NCI-H2196 treated with DMSO at 0.1 percent for 48 hours (cell line): ENCODE results near the gene COPS2.
"Not testable (repeated sequence)": the region's sequence is repeated elsewhere in the genome, so short reads cannot be mapped to it uniquely, and the experiment has no call there.

ENCODE experiments used
- DNase-seq: peaks from one replicate; lab custom pipeline; 2025; ENCODE audit not compliant: unreplicated experiment; lab: John Stamatoyannopoulos, UW

The COPS2 gene

DNA sequence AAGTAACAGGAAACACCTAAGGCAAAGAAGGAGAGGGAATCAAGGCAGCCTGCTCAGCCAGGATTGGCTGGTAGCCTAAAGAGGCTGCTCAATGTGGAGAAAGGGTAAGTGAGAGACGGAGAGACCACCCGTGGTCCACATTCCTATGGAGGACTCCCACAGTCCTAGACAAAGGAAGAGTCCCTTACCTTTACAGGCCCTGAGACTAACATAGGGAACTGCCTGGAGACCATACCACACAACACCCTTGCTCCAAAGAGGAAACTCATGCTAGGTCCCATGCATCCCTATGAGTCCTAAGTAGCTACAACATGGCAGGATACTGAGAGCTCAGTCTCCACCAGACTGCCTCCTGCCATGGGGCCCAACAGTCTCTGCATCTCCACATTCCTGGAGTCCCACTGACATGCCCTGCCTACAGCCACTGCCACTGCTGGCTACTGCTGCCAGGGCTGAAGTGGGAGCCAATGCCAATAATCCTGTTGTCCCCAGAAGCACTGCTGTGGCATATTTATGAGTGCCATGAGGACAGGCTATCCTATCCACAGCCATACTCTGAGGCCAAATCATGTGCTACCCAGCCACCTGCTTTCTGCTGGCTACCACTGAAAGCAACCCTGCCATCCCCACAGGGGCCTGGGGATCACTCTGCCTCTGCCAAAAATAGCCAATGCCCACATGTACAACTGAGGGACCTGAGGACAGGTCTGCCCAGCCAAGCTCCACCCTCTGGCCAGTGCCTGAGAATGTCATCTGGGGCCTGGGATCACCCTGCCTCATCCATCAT is 45.0 kb downstream of the COPS2 start:
- no peak for DNase-seq

DNA sequence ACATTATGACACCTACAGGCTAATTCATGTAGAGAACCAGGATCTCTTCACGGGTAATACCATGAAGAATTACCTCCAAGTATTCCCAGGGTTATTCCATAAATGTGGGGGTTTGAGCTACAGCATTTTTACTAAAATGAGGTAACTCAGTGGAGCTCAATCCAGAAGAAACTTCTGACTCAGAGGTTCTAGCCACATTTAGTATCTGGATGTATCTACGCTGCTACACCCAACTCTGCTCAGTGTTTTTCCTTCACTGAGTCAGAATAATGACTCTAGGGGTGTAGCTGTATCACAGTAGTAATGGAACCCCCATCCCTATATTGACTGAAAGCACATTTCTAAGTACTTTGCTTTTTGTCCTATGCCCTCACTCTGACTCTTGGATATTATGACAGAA is 52.4 kb downstream of the COPS2 start:
- DNase-seq: no peak

DNA sequence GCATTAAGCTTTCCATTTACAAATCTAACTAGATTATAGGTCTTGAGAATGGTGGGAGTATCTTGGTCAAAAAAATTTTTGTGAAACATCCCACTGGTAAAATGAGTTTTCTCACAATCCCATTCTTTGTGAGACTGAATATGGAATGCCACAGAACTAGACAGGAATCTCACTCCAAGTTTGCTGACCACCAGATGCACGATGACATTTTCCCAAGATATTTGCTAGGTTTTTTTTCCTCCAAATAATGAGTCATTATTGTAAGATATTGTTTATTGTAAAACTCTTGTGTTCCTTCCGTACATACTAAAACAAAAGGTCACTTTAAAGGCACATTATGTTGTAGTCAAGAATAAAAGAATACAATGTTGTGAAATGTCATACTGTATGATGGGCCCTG is 53.9 kb downstream of the COPS2 start:
- no peak for DNase-seq

DNA sequence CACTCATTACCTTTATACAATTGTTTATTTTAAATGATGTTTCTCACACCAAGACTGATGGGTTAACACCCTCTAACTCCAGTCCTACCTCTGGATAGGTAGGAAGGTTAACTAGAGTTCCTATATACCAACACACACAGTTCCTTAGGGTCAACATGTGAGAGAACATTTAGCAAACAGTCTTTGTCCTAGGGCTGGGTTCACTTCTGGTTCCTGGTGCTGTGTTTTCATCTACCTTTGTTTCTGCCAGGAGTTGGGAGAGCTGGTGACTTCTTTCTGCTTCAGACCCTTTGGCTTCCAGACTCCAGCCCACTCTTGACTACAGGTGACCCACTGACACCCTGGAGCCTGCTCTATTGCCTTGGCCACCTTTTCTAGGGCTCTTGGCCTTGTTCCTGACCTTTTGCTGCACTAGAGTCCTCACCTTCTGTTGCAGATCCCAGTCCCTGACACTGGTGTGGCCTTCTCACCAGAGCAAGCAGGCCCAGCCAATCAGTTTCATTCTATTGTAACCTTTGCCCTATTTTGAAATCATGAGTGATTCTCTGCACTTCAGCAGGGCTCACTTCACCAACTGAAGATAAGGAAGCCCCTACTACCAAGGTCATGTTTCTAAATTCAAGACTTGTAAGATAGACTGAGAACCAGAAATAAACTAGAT is 59.2 kb downstream of the COPS2 start:
- no peak for DNase-seq

DNA sequence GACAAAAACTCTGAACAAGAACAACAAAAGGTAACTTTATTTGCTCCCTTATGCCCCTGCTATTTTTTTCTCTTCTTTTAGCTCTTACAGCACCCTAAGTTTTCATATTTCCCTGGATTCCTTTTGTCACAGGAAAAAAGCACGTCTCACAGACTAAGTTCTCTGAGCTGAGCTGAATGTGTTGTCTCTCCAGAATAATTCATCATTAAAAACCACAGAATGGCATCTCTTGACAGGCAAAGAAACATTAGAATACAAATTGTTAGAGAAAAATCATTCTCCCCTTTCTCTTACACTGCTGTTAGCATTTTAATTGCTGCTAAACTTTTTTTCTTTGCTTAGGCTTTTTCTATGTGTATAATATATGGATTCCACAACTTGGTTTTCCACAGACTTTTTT is 60.5 kb downstream of the COPS2 start:
- no peak for DNase-seq

DNA sequence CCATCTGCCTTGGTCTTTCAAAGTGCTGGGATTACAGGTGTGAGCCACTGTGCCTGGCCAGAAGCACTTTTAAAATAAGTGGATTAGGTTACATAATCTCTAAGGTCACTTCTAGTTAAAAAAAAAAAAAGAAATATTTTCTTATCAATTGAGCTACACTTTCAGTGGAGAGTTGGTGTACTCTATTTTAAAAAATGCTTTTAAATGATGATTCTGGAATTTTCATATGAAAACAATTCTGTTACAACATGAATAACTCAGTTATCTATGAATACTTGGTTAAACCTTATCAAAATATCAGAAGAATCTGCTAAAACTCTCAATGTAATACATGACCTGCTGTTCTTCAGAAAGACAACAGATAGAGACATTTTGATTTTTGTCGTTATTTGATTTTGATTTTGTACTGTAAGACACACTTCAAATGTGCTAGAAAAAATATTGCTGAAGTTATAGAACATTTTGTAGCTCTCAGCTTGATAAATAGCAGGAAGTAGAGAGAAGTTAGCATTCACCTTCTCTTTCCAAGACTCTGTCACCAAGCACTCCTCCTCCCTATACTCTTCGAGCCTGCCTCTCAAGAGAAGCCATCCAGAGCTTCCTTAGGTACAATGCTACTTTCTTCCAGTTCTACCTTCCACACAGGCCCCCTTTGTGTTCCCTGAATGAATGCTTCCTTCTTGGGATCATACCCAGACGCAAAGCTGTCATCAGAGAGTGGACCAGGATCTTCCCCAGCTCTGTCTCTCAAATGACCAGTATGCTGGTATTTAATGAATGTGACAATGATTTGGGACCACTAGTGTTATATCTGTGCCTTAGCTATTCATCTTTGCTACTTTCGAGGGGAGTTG is 61.9 kb downstream of the COPS2 start:
- DNase-seq: no peak

DNA sequence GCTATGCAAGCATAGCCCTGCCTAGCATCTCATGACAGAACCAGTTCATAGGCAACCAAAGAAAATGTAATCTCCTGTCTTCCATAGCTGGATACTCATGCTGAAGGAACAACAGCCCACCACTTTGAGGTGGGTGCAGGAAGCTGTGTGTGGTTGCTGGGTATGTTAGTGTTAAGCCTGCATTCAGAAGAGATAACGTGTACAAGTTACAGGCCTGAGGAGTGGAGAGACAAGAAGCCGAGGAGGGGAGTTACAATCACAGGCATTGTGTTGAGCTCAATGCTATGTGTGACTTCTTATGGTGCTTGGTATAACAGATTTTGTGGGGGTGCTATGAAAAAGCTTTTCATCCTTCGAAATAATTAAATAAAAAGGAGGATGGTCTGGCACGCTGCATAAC is 66.4 kb downstream of the COPS2 start:
- DNase-seq: no peak

DNA sequence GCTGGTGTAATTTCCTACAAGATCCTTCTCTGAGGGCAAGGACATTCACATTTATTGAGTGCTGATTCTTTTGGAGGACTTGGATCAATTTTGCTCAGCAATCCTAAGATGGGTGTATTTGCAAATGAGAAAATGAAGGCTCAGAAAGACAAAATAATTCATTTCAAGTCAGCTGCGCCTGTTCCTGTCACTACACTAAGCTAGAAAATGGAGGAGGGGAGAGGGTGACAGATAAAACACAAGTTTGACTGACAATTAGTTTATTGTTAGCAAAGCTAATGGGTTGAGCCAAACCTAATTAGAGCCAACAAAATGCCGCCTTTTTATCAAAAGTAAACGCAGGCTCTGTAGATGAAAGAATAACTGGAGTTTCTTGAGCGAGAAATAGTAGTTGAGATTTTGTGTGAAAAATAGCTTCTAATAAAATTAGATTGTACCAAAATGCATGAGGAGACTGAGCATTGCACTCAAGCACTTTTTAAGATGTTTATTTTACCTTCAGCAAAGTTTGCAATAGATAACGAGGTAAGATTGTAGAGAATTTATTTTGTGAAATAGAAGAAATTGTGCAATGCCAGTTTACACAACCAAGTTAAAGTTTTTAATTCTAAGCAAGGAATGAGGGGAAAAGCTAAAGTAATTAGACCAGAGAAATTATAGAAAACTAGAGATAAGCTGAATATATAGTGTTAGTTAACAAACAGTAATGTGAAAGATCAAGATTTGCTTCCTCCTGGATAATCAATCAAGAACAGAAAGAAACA is 69.5 kb downstream of the COPS2 start:
- no peak for DNase-seq

DNA sequence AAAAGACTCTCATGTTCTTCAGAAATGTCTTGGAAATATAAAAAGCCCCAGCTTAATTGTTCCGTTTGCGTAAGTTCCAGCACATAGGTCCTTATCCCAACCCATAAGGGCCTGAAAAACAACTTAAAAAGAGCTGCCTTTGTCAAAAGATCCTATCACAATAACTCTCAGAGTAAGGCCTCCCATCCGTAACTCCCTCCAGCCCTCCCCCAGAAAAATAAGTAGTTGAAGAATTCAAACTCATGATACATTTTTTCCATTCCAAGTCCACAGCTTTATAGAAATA is 71.2 kb downstream of the COPS2 start:
- no peak for DNase-seq

DNA sequence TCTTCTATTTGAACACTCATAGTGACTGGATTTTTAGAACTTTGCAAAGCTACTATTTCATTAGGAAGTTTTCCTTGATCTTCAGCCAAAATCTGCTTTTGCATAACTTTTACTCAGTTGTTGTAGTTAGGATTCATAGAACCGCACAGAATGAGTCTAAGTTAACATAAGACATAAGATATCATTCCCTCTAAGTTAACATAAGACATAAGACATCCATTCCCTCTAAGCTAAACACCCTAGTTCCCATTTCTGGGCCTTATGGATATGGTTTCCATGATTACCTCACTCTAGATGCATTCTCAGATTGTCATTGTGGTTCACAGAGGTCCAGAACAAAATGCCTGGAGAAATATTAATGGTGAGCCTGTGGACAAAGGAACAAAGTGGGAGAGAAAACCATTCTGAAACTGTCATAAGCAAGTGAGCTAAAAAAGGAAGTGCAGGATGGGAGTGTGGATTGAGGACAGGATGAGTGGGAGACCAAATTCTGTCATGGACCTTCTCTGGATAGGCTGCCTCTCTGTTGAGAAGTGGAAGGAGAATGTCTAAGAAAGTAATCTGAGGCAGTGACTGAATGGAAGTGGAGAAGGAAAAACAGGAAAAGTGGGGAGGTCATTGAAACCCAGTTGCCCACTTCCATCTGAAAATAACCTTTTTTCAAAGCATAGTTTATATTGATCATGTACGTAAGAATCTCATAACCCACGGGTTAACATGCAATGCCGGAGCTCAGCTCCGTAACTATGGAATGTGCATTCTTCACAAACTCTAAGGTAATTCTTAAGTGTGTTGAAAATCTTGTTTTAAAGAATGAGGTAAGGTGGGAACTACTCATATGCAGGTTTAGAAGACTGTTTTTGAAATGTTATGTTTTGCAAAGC is 71.8 kb downstream of the COPS2 start:
- no peak for DNase-seq

DNA sequence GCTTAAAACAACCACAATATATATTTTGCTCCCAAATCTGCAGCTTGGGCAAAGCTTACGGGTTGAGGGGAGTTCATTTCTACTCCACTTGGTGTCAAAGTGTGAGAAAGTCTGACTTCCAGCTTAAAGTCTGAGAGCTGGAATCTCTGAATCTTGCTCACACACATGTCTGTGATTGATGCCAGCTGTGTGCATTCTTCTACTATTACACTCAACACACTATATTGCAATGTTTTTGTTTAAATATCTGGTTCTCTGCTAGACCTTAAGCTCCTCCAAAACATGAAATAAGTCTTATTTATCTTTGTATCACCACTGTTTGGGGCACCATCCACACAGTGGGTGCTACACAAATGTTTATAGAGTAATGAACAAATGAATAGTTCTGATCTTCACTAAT is 72.4 kb downstream of the COPS2 start:
- DNase-seq: no peak

DNA sequence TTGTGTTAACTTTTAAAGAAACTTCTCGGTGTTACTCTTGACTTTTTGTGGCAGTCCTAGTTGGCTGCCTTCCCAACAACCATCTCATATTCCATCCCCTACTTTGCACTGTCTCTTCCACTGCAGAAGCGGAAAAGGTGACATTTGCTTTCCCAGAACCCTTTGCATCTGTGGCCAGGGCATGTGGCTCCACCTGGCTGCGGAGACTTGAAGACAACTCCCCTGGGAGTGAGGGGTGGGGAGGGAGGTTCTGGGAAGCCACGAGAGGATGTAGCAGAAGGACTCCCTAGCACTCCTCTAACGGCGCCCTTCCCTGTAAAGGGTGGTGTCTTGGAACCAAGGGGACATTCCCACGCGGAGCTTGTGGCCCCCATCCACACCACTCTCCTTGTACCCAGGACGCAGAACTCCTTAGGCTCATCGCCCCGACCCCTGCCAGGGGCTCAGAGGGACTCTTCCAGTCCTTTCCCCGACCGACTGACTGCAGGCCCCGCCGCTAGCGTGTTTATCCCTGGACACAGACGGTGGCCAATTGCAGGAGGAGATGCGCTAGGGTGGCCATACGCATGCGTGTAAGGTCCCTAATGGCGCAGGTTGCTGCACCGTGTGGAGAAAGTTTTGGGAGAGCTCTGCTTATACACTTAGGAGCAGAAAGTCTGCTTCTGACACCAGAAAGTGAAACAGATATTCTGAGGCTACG is 75.9 kb downstream of the COPS2 start:
- DNase-seq: no peak

DNA sequence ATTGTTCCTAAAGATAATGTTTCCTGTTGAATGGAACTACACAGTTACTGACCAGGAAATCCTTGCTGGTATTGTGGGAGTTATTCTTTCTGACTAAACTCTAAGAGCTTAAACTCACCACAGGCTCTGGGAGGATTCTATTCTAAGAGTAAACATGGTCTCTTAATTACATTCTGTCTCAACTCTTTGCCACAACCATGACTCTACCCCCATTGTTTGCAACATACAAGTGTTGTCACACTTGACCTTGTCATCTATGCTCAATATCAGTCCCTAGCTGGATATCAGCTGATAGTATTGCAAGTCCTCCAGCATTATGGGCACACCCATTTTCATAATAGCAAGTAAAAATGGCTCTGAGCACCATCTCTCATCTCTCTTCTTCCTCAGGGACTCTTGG is 79.5 kb downstream of the COPS2 start:
- DNase-seq: no peak

DNA sequence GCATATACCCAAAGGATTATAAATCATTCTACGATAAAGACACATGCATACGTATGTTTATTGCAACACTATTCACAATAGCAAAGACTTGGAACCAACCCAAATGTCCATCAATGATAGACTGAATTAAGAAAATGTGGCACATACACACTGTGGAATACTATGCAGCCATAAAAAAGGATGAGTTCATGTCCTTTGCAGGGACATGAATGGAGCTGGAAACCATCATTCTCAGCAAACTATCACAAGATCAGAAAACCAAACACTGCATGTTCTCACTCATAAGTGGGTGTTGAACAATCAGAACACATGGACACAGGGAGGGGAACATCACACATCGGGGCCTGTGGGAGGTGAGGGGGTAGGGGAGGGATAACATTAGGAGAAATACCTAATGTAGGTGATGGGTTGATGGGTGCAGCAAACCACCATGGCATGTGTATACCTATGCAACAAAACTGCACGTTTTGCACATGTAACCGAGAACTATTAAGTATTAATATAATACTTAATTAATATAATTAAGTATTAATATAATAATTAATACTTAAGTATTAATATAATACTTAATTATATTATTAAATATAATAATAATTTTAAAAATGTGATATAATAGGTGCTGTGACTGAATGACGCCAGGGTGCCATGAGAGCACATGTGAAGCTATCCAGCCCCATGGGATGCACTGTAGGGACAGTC is 80.7 kb downstream of the COPS2 start:
- DNase-seq: not testable (repeated sequence)
